Memory B cell (primary cell): ENCODE results near the gene CD74.
"Not testable (repeated sequence)": the region's sequence is repeated elsewhere in the genome, so short reads cannot be mapped to it uniquely, and the experiment has no call there.

ENCODE experiments used
- ATAC-seq: fragments of 150-1000 bp; cut with Tn5 transposase; 2 replicates; pipeline ENCODE4 v1.10.0; 2021; ENCODE audit warnings: low read depth, mild to moderate bottlenecking, moderate library complexity
- DNase-seq, 2 donors: peaks; one replicate each; pipeline ENCODE4 v3.0.0; 2022; ENCODE audit warnings: low spot score in 2 of 2
- H3K27ac Mint-ChIP-seq: one replicate; pipeline ENCODE4 v1.8.0; 2022; ENCODE audit warnings: mild to moderate bottlenecking, moderate library complexity, mixed read lengths
- H3K27me3 Mint-ChIP-seq: one replicate; pipeline ENCODE4 v1.8.0; 2022; ENCODE audit warnings: mixed read lengths
- H3K36me3 Mint-ChIP-seq: one replicate; pipeline ENCODE4 v1.8.0; 2022; ENCODE audit warnings: mild to moderate bottlenecking, mixed read lengths
- H3K4me1 Mint-ChIP-seq: one replicate; pipeline ENCODE4 v1.8.0; 2022; ENCODE audit warnings: mixed read lengths
- H3K4me3 Mint-ChIP-seq: one replicate; pipeline ENCODE4 v1.8.0; 2022; ENCODE audit warnings: mild to moderate bottlenecking, moderate library complexity, mixed read lengths
- H3K9me3 Mint-ChIP-seq: one replicate; pipeline ENCODE4 v1.8.0; 2022; ENCODE audit warnings: mixed read lengths

Gene CD74

GRCh38 chr5:150412319-150413175 lies at the start of gene CD74:
CD74 (minus strand) TSS chr5:150412910; CDS start chr5:150412749, 161 bp downstream.
- peak; percentile 99 to 100 for DNase-seq
- Mint-ChIP-seq H3K4me3 (peak within 1 kb of the TSS; percentile 85), H3K4me1 (peaks cover 35% of the 10 kb centered on the region), H3K9me3 (no peaks in the 10 kb centered on the region), H3K27me3 (no peaks in the 10 kb centered on the region), H3K27ac (peak within 1 kb of the TSS; percentile 100), H3K36me3 (peaks cover 37% of the 10 kb centered on the region)
- peak; percentile 57 for ATAC-seq

- Mint-ChIP-seq H3K4me1 (peaks cover 37% of the 10 kb centered on the region), H3K27me3 (no peaks in the 10 kb centered on the region), H3K27ac (peak overlapping the region; percentile 28), H3K36me3 (no peaks in the 10 kb centered on the region), H3K9me3 (no peaks in the 10 kb centered on the region), H3K4me3 (no peak overlapping the region)
- ATAC-seq (peak; percentile 86), DNase-seq (peak; percentile 56 to 64)
Observed at GRCh38 chr5:150461231-150461630, 48.5 kb upstream of the CD74 start.

DNA sequence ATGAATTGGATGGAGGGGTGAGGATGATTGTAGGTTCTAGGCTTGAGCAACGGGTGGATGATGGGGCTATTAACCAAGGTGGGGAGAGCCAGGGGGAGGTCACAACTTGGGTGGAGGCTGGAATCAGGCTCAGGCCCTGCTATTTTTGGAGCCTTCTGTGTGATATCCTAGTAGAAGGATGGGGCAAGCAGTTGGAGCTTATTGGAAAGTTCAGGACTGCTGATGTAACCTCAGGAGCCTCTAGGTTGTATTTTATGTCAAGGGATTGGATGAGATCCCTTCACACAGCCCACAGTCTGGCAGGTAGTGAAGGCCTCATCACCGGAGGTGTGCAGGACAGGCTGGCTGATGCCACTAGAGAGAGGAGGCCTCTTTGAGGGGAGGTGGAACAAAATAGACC lies 48.1 kb upstream of the CD74 start:
- ATAC-seq (no peak), DNase-seq (no peak)
- H3K36me3 Mint-ChIP-seq: no peaks in the 10 kb centered on the region
- no peaks in the 10 kb centered on the region for H3K27me3 Mint-ChIP-seq
- H3K4me3 Mint-ChIP-seq: no peak overlapping the region
- peaks cover 37% of the 10 kb centered on the region for H3K4me1 Mint-ChIP-seq
- H3K9me3 Mint-ChIP-seq: no peaks in the 10 kb centered on the region
- peak overlapping the region; percentile 28 for H3K27ac Mint-ChIP-seq

- no peaks in the 10 kb centered on the region for H3K9me3 Mint-ChIP-seq
- ATAC-seq (peak; percentile 85), DNase-seq (peak; percentile 90 to 97)
- H3K27me3 Mint-ChIP-seq: no peaks in the 10 kb centered on the region
- H3K4me3 Mint-ChIP-seq: peak overlapping the region; percentile 19
- H3K4me1 Mint-ChIP-seq: peaks cover 37% of the 10 kb centered on the region
- no peaks in the 10 kb centered on the region for H3K36me3 Mint-ChIP-seq
- H3K27ac Mint-ChIP-seq: peak overlapping the region; percentile 28
Observed at GRCh38 chr5:150458802-150459557, 46.3 kb upstream of the CD74 start.

DNA sequence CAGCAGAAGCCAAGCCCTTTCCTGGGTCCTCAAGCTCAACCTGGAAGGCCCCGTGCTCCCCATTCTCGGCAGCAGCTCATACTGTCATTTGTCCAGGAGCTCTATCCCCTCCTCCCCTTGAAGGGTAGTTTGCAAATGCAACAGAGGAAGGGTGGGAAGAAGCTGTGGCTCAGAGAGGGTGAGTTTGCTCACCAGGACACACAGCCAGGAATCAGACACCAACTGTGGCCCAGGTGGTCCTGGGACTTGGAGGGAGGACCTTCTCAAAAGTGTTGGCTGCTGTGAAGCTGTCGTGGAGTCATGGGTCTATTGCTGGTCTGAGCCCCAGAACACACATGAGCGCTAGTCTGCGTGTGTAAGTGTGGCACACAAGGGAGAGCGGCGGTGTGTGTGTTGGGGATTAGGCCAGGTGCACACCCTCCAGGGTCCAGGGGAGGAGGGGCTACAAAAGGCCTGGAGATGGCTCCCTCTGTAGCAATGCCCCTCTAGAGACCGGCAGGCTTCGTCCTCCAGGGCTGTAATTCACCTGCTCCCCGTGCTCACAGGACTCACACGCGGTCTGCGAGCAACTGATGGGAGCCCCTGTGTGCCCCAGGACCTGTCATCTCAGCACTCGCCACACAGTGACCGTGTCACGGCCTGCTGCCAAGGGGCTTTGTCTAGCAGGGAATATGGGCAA lies 45.0 kb upstream of the CD74 start:
- H3K4me1 Mint-ChIP-seq: peaks cover 37% of the 10 kb centered on the region

GRCh38 chr5:150457121-150457520 lies 44.4 kb upstream of the CD74 start:
- Mint-ChIP-seq H3K9me3 (no peaks in the 10 kb centered on the region), H3K27ac (peak overlapping the region; percentile 66), H3K4me3 (peak overlapping the region; percentile 25), H3K4me1 (peaks cover 33% of the 10 kb centered on the region), H3K36me3 (no peaks in the 10 kb centered on the region), H3K27me3 (no peaks in the 10 kb centered on the region)
- ATAC-seq: no peak
- DNase-seq: no peak

More for the DNA sequence above, 45.0 kb upstream of the CD74 start:
- Mint-ChIP-seq H3K27ac (peak overlapping the region; percentile 59), H3K9me3 (no peaks in the 10 kb centered on the region), H3K36me3 (no peaks in the 10 kb centered on the region), H3K27me3 (no peaks in the 10 kb centered on the region), H3K4me3 (peak overlapping the region; percentile 48)
- ATAC-seq: no peak
- no peak for DNase-seq

DNA sequence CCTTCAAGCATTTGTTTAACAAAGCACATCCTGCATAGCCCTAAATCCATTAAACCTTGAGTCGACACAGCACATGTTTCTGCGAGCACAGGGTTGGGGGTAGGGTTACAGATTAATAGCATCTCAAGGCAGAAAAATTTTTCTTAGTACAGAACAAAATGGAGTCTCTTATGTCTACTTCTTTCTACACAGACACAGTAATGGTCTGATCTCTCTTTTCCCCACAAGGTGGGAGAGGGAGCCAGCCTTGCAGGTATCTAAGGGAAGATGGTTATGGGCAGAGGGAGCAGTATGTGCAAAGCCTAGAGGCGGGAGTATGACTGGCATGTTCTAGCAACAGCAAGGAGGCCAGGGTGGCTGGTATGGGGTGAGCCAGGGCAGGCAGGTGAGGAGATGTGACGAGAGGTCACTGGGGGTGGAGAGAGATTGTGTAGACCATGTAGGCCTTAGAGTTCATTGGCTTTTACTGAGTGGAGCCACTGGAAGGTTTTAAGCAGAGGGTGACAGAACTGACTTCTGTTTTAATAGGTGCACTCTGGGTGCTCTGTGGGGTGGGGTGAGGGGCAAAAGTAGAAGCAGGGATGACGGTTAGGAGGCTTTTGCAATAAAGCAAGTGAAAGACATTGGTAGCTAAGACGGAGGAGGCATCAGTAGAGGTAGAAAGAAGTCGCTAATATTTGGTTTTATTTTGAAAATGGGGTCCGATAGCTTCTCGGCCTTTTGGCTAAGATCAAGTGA lies 42.0 kb upstream of the CD74 start:
- Mint-ChIP-seq H3K4me1 (peaks cover 14% of the 10 kb centered on the region), H3K27ac (no peak overlapping the region), H3K27me3 (no peaks in the 10 kb centered on the region), H3K9me3 (no peaks in the 10 kb centered on the region), H3K36me3 (no peaks in the 10 kb centered on the region), H3K4me3 (no peak overlapping the region)
- ATAC-seq (no peak), DNase-seq (no peak)

DNA sequence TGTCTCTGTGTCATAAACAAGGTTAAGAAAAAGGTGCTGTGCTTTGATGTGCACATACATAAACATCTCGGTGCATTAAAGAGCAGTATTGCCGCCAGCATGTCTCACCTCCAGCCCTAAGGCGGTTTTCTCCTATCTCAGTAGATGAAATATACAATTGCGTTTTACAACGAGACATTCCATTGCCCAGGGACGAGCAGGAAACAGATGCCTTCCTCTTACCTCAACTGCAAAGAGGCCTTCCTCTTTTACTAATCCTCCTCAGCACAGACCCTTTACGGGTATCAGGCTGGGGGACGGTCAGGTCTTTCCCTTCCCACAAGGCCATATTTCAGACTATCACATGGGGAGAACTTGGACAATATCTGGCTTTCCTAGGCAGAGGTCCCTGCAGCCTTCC lies 41.3 kb upstream of the CD74 start:
- DNase-seq, H3K9me3 Mint-ChIP-seq, H3K4me3 Mint-ChIP-seq, H3K36me3 Mint-ChIP-seq, ATAC-seq, H3K27ac Mint-ChIP-seq, H3K27me3 Mint-ChIP-seq: not testable (repeated sequence)
- H3K4me1 Mint-ChIP-seq: peaks cover 11% of the 10 kb centered on the region

DNA sequence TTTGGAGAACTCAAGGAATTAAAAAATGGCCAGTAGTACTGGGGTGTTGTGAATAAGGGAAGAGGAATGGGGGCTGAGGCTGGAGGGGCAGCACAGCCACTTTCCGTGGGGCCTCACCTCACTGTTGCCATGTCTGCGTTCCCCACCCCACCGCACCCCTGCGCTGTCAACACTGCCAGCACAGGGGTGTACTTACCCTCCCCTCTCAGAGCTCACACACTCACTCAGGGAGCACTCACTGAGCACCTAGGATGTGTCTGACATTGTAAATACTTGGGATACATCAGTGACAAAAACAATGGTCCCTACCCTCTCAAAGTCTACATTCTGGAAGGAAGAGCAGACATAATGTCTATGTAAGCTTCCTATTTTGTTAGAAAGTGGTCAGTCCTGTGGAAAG lies 40.2 kb upstream of the CD74 start:
- DNase-seq: no peak
- no peak overlapping the region for H3K4me3 Mint-ChIP-seq
- no peak overlapping the region for H3K27ac Mint-ChIP-seq
- no peak for ATAC-seq
- H3K36me3 Mint-ChIP-seq: peaks cover 2% of the 10 kb centered on the region
- no peaks in the 10 kb centered on the region for H3K27me3 Mint-ChIP-seq
- H3K9me3 Mint-ChIP-seq: no peaks in the 10 kb centered on the region
- H3K4me1 Mint-ChIP-seq: peaks cover 20% of the 10 kb centered on the region

DNA sequence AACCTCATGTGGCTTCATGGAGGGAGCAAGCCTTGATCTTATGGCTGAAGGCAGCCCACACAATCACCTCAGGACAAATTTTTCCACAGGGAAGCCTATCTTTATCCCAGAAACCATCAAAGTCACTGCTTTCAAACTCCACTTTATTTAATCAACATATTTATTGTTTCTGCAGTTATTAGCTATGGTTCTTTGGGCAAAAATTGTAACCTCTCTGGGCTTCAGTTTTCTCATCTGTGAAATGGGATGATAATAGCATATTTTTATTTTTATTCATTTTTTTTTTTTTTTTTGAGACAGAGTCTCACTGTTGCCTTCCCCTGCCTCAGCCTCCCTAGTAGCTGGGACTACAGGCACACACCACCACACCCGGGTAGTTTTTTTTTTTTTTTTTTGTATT lies 38.9 kb upstream of the CD74 start:
- no peaks in the 10 kb centered on the region for H3K27me3 Mint-ChIP-seq
- peaks cover 17% of the 10 kb centered on the region for H3K4me1 Mint-ChIP-seq
- H3K36me3 Mint-ChIP-seq: peaks cover 15% of the 10 kb centered on the region
- H3K27ac Mint-ChIP-seq: no peak overlapping the region
- DNase-seq (no peak), ATAC-seq (no peak)
- H3K9me3 Mint-ChIP-seq: no peaks in the 10 kb centered on the region
- no peak overlapping the region for H3K4me3 Mint-ChIP-seq

GRCh38 chr5:150449517-150450339 lies 37.0 kb upstream of the CD74 start, which contains the start of gene RPS14:
RPS14 (minus strand) TSS chr5:150449739; CDS start chr5:150447733, 2,006 bp downstream.
- Mint-ChIP-seq H3K4me3 (peak within 1 kb of the TSS; percentile 96), H3K9me3 (no peaks in the 10 kb centered on the region), H3K36me3 (peaks cover 25% of the 10 kb centered on the region), H3K4me1 (peaks cover 21% of the 10 kb centered on the region), H3K27me3 (no peaks in the 10 kb centered on the region), H3K27ac (peak within 1 kb of the TSS; percentile 97)
- ATAC-seq: peak; percentile 92
- peak; percentile 93 to 94 for DNase-seq

DNA sequence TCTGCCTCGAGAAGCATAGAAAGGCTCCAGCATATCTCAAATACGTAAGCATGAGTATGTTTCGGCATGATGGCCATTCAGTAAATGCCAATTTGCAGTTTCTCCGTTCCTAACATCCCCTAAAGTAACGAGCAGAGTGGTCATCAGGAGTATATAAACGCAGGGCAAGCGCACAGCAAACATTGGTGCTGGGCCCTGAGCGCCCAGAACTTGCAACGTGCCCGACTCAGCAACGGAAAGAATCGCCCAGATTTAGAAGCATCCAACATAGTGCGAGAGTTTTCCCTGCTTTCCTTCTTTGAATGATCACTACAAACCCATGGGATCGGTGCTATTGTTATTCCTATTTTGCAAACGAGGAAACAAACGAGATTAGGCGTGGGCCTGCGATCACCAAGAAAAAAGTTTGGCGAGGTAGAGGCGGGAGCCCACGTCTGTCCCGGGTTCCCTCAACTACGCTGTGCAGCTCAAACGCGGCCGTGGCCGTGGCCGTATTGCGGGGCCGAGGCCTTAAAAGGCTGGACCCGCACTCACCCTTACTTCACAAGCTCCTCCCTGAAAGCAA lies 36.3 kb upstream of the CD74 start:
- peak in 1 of 2 donors; percentile 20 for DNase-seq

More for the DNA sequence above, 36.3 kb upstream of the CD74 start:
- peak overlapping the region; percentile 97 for H3K27ac Mint-ChIP-seq
- no peaks in the 10 kb centered on the region for H3K9me3 Mint-ChIP-seq
- peak; percentile 16 for ATAC-seq
- peak overlapping the region; percentile 96 for H3K4me3 Mint-ChIP-seq
- peaks cover 21% of the 10 kb centered on the region for H3K4me1 Mint-ChIP-seq
- H3K36me3 Mint-ChIP-seq: peaks cover 25% of the 10 kb centered on the region
- H3K27me3 Mint-ChIP-seq: no peaks in the 10 kb centered on the region
